ENCODE measurements around the gene SEMG2. TPM values are rescaled to one million over a fixed set of nuclear protein-coding genes. Genes with fewer than 3 reads are reported as not detected.

The SEMG2 gene
- total RNA-seq, 2 experiments from 2014 or later: not detected

DNA sequence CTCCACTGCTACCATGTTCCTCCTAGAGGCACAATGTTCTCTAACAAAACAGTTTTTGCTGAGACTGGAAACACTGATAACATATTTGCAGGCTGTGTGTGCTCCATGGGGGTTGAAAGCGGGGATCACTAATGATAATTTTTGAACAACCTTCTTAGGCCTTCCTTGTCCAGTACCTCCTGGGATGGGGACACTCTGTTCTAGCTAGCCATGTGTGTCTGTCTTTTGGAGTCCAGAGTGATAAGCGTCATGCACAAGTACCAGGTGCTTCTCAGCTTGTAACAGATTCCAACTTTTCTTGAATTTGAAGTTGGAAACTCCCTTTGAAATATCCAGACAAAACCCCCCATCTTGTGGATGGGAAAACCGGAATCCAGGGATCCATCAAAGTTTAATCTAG is 31.3 kb upstream of the SEMG2 start:
- H3K4me3 ChIP-seq (ENCODE audit: low read length): no peak overlapping the region
- no peaks in the 10 kb centered on the region for H3K36me3 ChIP-seq (ENCODE audit: insufficient read depth, low read length)
- Mint-ChIP-seq H3K4me3 (no peak overlapping the region), H3K27me3 (peaks cover 23% of the 10 kb centered on the region), H3K4me1 (ENCODE audit: low read depth) (no peaks in the 10 kb centered on the region), H3K9me3 (no peaks in the 10 kb centered on the region), H3K36me3 (ENCODE audit: low read depth) (no peaks in the 10 kb centered on the region), H3K27ac (no peak overlapping the region)
- H3K9me3 ChIP-seq (ENCODE audit: control insufficient read depth in 1 of 2, insufficient read depth in 1 of 2, low read length in 2 of 2): no peaks in the 10 kb centered on the region
- H3K27me3 ChIP-seq (ENCODE audit: control insufficient read depth in 1 of 2, insufficient read depth in 2 of 2, low read length in 2 of 2): peaks cover 0 to 2% of the 10 kb centered on the region in 2 experiments
- ChIA-PET POLR2A (no interaction called here), CTCF (no interaction called here)
- TF ChIP-seq, protein P1, sequence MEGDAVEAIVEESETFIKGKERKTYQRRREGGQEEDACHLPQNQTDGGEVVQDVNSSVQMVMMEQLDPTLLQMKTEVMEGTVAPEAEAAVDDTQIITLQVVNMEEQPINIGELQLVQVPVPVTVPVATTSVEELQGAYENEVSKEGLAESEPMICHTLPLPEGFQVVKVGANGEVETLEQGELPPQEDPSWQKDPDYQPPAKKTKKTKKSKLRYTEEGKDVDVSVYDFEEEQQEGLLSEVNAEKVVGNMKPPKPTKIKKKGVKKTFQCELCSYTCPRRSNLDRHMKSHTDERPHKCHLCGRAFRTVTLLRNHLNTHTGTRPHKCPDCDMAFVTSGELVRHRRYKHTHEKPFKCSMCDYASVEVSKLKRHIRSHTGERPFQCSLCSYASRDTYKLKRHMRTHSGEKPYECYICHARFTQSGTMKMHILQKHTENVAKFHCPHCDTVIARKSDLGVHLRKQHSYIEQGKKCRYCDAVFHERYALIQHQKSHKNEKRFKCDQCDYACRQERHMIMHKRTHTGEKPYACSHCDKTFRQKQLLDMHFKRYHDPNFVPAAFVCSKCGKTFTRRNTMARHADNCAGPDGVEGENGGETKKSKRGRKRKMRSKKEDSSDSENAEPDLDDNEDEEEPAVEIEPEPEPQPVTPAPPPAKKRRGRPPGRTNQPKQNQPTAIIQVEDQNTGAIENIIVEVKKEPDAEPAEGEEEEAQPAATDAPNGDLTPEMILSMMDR (IDR thresholded peaks at IDR 0.05): no peak
- intact Hi-C loops (cut with DNase I, micrococcal nuclease): loop anchor here in 1 of 2 experiments (5.0 kb wide), 1 partner anchor 1102 kb away; no protein-coding TSS in a partner anchor
- DNase-seq (no peak), ATAC-seq (ENCODE audit: poor library complexity) (no peak)
- H3K27ac ChIP-seq (ENCODE audit: low read depth in 1 of 2, low read length in 2 of 2): no peak overlapping the region
- H3K4me1 ChIP-seq (ENCODE audit: insufficient read depth, low read length): no peaks in the 10 kb centered on the region

DNA sequence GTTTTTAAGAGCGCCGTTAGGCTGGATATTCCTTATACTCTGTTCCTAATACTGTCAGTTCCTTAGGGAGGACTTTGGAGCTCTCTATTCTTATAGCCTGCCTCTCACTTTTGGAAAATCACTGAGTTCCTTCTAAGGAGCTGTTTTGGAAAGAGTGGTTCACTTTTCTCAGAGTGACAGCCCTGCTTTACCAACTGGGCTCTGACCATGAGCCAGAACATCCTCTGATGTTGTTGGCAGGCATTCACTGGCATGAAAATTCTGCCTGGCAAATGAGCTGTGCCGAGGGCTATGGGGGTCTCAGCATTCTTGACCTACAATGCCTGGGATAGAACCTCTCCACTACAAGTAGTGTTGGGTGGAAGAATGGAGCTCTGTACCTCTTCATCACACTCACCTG is 29.2 kb upstream of the SEMG2 start:
- Mint-ChIP-seq H3K27me3 (peaks cover 17% of the 10 kb centered on the region), H3K4me3 (no peak overlapping the region), H3K4me1 (ENCODE audit: low read depth) (no peaks in the 10 kb centered on the region), H3K27ac (no peak overlapping the region), H3K36me3 (ENCODE audit: low read depth) (no peaks in the 10 kb centered on the region), H3K9me3 (peaks cover 3% of the 10 kb centered on the region)
- CTCF ChIA-PET: no interaction called here
- no peaks in the 10 kb centered on the region for H3K9me3 ChIP-seq (ENCODE audit: control insufficient read depth in 1 of 2, insufficient read depth in 1 of 2, low read length in 2 of 2)
- ATAC-seq (ENCODE audit: poor library complexity) (no peak), DNase-seq (no peak)
- POLR2A ChIA-PET: no interaction called here
- H3K27me3 ChIP-seq (ENCODE audit: control insufficient read depth in 1 of 2, insufficient read depth in 2 of 2, low read length in 2 of 2): peaks cover 0 to 2% of the 10 kb centered on the region in 2 experiments
- H3K36me3 ChIP-seq (ENCODE audit: insufficient read depth, low read length): no peaks in the 10 kb centered on the region
- H3K27ac ChIP-seq (ENCODE audit: low read depth in 1 of 2, low read length in 2 of 2): no peak overlapping the region
- TF ChIP-seq, protein P1 (IDR thresholded peaks at IDR 0.05): no peak
- H3K4me1 ChIP-seq (ENCODE audit: insufficient read depth, low read length): no peaks in the 10 kb centered on the region
- intact Hi-C loops (cut with DNase I, micrococcal nuclease): loop anchor here in 1 of 2 experiments (5.0 kb wide), 1 partner anchor 1100 kb away; no protein-coding TSS in a partner anchor
- H3K4me3 ChIP-seq (ENCODE audit: low read length): no peak overlapping the region

DNA sequence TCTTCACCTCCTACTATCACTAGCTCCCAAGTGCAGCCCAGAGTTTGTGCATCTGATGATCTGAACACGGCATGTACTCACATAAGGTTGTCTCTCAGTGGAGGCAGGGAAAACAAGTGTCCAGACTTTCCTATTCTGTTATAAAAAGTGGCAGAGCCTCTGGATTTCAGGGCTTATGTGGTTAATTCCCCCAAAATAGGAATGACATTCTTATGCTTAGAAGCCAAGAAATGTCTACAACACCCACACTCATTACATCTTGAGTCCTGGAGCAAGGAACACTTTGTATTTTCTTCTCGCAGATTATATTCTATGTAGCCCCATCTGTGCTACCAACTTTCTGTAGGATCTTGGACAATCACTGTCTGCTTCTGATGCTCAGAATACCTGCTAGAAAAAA is 27.8 kb upstream of the SEMG2 start:
- ChIA-PET CTCF (no interaction called here), POLR2A (no interaction called here)
- Mint-ChIP-seq H3K27me3 (peaks cover 21% of the 10 kb centered on the region), H3K4me3 (no peak overlapping the region), H3K4me1 (ENCODE audit: low read depth) (no peaks in the 10 kb centered on the region), H3K9me3 (peaks cover 3% of the 10 kb centered on the region), H3K27ac (no peak overlapping the region), H3K36me3 (ENCODE audit: low read depth) (no peaks in the 10 kb centered on the region)
- no peaks in the 10 kb centered on the region for H3K4me1 ChIP-seq (ENCODE audit: insufficient read depth, low read length)
- H3K9me3 ChIP-seq (ENCODE audit: control insufficient read depth in 1 of 2, insufficient read depth in 1 of 2, low read length in 2 of 2): peaks cover 0 to 3% of the 10 kb centered on the region in 2 experiments
- no peaks in the 10 kb centered on the region for H3K36me3 ChIP-seq (ENCODE audit: insufficient read depth, low read length)
- no peak overlapping the region for H3K27ac ChIP-seq (ENCODE audit: low read depth in 1 of 2, low read length in 2 of 2)
- DNase-seq (no peak), ATAC-seq (ENCODE audit: poor library complexity) (no peak)
- no peak overlapping the region for H3K4me3 ChIP-seq (ENCODE audit: low read length)
- intact Hi-C loops (cut with DNase I, micrococcal nuclease): loop anchor here in 1 of 2 experiments (5.0 kb wide), 1 partner anchor 1099 kb away; no protein-coding TSS in a partner anchor
- TF ChIP-seq, protein P1 (IDR thresholded peaks at IDR 0.05): no peak
- peaks cover 2 to 7% of the 10 kb centered on the region in 2 experiments for H3K27me3 ChIP-seq (ENCODE audit: control insufficient read depth in 1 of 2, insufficient read depth in 2 of 2, low read length in 2 of 2)

Measured in CD4-positive, alpha-beta T cell (primary cell).